GM12801 (cell line): ENCODE data around the gene BORCS5.

Experiments
- TF ChIP-seq, protein P1 (sequence below): IDR thresholded peaks from one replicate; pipeline ENCODE4 v1.5.1; 2011; ENCODE audit warnings: control low read depth; ENCODE audit not compliant: insufficient read length; ENCODE audit errors: extremely low read depth

BORCS5 gene

DNA sequence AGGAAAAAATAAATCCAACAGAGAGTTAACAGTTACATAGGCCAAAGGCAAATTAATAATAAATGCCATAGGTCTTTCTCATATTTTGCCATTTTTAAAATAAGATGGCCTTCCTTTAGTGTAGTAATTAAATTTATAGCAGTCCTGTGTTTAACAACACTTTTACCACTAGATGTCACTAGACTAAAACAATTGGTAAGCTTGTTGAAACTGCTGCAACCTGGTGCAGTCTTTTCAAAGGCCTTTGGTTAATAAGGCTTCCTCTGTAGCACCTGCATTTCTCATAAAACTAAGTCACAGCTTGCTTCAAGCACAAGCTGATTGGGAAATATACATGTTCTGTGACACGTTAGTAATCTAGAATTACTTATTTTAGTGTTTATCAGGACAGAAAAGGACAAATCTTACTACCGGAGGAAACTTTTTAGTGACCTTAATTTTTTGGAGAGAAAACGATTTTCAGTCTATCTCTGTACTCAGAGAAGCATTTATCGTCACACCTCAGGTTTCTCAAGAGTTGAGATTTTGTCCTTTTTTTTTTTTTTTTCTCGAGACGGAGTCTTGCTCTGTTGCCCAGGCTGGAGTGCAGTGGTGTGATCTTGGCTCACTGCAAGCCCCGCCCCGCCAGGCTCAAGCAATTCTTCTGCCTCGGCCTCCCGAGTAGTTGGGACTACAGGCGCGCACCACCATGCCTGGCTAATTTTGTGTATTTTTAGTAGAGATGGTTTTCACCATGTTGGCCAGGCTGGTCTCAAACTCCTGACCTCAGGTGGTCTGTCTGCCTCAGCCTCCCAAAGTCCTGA, 20.0 kb downstream of the BORCS5 start:
- TF ChIP-seq, protein P1, sequence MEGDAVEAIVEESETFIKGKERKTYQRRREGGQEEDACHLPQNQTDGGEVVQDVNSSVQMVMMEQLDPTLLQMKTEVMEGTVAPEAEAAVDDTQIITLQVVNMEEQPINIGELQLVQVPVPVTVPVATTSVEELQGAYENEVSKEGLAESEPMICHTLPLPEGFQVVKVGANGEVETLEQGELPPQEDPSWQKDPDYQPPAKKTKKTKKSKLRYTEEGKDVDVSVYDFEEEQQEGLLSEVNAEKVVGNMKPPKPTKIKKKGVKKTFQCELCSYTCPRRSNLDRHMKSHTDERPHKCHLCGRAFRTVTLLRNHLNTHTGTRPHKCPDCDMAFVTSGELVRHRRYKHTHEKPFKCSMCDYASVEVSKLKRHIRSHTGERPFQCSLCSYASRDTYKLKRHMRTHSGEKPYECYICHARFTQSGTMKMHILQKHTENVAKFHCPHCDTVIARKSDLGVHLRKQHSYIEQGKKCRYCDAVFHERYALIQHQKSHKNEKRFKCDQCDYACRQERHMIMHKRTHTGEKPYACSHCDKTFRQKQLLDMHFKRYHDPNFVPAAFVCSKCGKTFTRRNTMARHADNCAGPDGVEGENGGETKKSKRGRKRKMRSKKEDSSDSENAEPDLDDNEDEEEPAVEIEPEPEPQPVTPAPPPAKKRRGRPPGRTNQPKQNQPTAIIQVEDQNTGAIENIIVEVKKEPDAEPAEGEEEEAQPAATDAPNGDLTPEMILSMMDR = no peak

DNA sequence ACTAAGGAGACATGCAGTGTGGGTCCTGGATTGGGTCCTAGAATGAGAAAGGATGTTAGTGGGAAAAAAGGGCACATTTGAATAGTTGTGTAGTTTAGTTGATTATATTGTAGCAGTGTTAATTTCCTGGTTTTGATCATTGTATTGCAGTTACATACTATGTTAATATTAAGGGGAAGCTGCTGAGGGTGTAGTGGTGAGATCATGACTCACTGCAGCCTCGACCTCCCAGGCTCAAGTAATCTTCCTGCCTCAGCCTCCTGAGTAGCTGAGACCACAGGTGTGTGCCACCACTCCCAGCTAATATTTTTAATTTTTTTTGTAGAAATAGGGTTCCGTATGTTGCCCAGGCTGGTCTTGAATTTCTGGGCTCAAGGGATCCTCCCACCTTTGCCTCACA, 21.7 kb downstream of the BORCS5 start:
- TF ChIP-seq, protein P1 = no peak

DNA sequence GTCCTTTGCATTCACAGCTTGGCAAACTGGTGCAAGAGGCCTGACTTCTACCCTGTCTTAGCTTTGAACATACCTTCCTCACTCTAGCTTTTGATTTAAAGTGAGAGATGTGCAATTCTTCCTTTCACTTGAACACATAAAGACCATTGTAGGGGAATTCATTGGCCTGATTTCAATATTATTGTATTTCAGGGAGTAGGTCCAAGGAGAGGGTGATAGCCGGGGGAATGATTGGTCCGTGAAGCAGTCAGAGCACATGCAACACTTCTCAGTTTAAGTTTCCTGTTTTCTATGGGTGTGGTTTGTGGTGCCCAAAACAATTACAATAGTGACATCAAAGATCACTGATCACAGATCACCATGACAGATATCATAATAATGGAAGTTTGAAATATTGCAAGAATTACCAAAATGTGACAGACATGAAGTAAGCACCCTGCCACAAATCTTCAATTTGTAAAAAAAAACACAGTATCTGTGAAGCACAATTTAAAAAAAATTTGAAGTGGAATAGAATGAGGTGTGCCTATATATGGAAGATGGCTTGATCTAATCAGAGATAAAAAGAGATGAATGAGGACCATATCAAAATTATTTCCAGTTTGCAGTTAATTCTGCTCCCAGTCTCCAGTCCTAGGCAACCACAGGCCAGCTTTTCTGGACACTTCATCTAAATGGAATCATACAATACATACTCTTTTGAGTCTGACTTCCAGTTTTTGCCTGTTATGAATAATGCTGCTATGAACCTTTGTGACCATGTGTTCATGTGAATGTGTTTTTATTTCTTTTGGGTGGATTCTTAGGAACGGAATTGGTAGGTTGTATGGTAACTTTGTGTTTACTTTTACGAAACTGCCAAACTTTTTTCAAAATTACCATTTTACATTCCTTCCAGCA, 23.2 kb downstream of the BORCS5 start:
- TF ChIP-seq, protein P1 = no peak

DNA sequence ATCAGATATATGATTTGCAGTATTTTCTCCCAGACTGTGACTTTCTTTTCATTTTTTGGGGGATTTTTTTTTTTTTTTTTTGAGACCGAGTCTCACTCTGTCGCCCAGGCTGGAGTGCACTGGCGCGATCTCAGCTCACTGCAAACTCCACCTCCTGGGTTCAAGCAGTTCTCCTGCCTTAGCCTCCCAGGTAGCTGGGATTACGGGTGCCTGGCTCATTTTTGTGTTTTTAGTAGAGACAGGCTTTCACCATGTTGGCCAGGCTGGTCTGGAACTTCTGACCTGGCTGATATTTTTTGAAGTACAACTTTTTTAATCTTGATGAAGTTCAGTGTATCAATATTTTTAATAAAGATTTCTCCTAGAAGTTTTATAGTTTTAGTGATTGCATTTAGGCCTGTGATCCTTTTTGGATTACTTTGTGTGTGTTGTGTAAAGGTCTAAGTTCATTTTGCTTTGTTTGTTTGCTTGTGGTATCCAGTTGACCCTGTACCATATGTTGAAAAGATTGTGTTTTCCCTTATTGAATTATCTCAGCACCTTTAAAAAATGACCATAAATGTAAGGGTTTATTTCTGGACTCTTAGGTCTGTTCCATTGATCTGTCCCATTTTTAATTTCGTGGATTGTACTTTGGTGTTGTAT, 24.2 kb downstream of the BORCS5 start:
- TF ChIP-seq, protein P1 = no peak

DNA sequence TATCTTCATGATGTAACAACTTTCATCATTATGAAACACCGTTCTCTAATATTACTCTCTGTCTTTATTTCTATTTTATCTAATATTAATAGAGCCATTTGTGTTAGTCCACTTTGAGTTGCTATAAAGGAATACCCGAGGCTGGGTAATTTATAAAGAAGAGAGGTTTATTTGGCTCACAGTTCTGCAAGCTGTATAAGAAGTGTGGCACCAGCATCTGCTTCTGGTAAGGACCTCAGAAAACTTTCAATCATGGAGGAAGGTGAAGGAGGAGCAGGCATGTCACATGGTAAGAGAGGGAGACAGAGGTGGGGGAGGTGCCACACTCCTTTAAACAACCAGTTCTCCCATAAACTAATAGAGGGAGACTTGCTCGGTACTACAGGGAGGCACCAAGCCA, 25.1 kb downstream of the BORCS5 start:
- TF ChIP-seq, protein P1 = no peak

DNA sequence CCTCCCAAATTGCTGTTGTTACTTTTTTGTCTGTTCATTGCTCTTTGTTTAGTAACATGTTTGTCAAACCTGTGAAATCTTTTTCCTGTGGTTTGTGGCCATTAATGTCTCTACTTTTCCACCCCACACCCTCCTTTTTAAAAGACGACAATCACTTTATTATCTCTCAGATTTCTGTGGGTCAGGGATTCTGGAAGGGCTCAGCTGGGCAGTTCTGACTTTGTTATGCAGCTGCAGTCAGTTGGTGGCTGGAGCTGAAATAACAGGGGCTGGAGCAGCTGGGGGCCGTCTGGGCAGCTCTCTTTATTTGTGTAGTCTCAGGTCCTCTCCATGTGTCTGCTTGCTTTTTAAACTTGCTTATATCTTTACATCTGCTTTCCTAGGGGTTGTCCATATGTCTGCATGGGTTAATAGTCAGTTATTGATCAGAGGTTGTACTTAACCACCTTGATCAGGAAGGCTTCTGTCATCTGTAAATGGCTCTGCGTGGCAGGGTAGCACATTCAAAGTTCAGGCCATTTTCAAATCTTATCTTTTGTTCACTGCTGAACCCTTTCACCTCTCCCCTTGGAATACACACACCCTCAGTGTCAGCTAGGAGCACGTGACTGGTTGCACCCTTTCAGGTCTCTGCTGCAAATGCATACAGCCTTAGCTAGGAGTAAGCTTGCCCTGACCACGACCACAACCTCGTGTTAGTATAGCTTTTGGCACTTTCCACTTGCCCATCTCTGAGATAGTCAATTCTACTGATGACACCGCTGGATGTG, 27.9 kb downstream of the BORCS5 start:
- TF ChIP-seq, protein P1 = no peak
